ENCODE measurements around the gene KDM5C. TPM values are rescaled to one million over a fixed set of nuclear protein-coding genes. Genes with fewer than 3 reads are reported as not detected.
A peak's percentile ranks its signal among the peaks of the same experiment; 100 is the strongest.

Gene KDM5C
- 100 to 1,000 TPM in 1 of 8 experiments, 10 to 100 TPM in 7; 36.8 to 153 (median 57.1) TPM for total RNA-seq

DNA sequence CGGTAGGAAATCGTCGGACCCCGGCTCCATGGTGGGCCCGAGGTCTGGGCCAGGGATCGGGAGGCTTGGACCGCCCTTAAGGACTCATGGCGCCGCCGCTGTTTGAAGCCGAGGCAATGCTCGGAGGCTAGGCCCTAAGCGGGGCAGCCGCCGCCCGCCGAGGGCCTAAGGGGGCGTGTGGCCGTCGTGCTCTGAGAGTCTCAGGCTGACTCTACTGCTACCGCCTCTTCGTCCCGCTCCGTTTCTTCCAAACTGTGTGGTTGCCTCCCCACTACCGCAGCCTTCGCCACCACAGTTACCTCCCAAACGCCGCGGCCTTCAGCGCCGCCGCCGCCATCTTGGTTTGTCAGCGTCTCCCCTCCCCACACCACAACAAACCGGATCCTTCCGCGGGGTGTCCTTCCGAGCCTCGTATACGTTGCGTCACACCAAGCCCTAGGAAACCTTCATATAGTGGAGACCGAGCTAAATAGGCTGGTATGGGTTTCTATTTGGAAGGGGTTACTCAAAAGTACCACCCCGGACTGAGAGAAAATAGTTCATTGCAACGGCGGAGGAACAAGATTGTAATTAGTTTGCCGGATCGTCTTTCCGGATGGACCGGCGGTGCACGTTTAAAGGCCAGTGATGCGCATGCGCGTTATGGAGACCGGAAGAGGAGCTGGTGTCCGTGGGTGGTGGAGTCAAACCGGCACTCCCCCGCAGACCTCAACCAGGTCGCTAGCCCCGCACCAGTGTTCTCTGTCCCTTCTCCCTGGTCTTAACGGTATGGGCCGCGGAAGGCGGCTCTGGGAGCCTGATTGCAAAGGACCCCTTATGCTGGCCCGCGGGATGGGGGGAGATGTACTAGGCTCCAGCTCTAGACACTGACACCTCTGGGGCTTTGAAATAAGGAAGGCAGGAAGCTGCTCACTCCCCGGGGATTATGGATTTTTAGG lies at the start of gene KDM5C:
Gene KDM5C (minus strand): TSS at position 348 of the 938 bp plus-strand sequence. CDS start 318 bp downstream, at position 30.
- peak within 1 kb of the TSS; percentile 51 to 93 (median 74) for H3K4me3 ChIP-seq
- in situ Hi-C loops (cut with MboI; ENCODE audit: low pct_unique_long_range_greater_than_20kb in 2 of 9, low sequenced_read_pairs in 9 of 9, unreplicated experiment in 9 of 9): no loop called here
- peaks cover 0 to 6% of the 10 kb centered on the region in 2 donors for H3K4me1 ChIP-seq (replicated peaks in 1 of 2)
- peak; percentile 70 to 96 (median 90) for ATAC-seq (replicated peaks in 6 of 8)
- WGBS, 10 experiments: 0 to 37% methylated on average over 2 to 25 of the region's 67 CpGs; no CpG with 5 or more reads in 8 of the 10 experiments
- peak within 1 kb of the TSS; percentile 99 to 100 for H3K27ac ChIP-seq

- in situ Hi-C loops (cut with MboI; ENCODE audit: low pct_unique_long_range_greater_than_20kb in 2 of 9, low sequenced_read_pairs in 9 of 9, unreplicated experiment in 9 of 9): no loop called here
- no peak for ATAC-seq (replicated peaks in 6 of 8)
- no peak overlapping the region for H3K4me3 ChIP-seq
- 18 to 100% (median 59%) methylated on average over 1 to 5 of the region's 8 CpGs; no CpG with 5 or more reads in 6 of the 10 experiments for WGBS, 10 experiments
- no peak overlapping the region for H3K27ac ChIP-seq
- no peaks in the 10 kb centered on the region for H3K4me1 ChIP-seq (replicated peaks in 1 of 2)
Measured at GRCh38 chrX:53272808-53273337, 47.9 kb upstream of the KDM5C start.

DNA sequence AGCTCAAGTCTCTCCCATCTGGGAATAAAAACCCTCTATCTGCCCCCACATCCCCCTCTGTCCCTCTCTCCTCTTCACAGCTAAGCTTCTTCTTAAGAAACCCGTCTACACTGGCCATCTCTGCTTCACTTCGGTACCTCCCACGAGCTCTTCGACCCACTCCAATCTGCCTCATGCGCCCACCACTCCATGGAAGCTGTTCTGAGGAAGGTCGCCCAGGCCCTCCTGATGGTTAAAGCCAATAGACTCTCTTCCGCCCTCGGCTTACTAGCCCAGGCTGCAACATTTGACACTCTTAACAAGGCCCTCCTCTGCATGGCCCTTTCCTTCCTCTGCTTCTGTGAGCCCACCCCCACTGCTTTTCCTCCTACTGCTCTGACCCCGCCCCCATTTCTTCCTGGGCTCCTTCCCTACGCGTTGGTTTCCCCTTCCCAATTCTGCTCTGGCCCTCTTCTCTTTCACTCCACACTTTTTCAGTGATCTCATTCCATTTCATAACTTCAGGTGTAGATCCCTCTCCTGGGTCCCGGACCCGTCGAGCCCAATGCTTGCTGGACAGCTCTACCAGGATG lies 44.6 kb upstream of the KDM5C start:
- 50 to 71% methylated on average over 2 to 8 of the region's 14 CpGs; no CpG with 5 or more reads in 8 of the 10 experiments for WGBS, 10 experiments
- ATAC-seq (replicated peaks in 6 of 8): no peak
- Histone ChIP-seq H3K4me1 (replicated peaks in 1 of 2) (peaks cover 0 to 6% of the 10 kb centered on the region in 2 donors), H3K27ac (no peak overlapping the region), H3K4me3 (no peak overlapping the region)
- in situ Hi-C loops (cut with MboI; ENCODE audit: low pct_unique_long_range_greater_than_20kb in 2 of 9, low sequenced_read_pairs in 9 of 9, unreplicated experiment in 9 of 9): no loop called here

- H3K4me3 ChIP-seq: no peak overlapping the region
- peak in 1 of 8 experiments; percentile 12 for ATAC-seq (replicated peaks in 6 of 8)
- H3K4me1 ChIP-seq (replicated peaks in 1 of 2): peaks cover under 1 to 14% of the 10 kb centered on the region in 2 donors
- 38% methylated on average over 4 of the region's 7 CpGs; no CpG with 5 or more reads in 9 of the 10 experiments for WGBS, 10 experiments
- in situ Hi-C loops (cut with MboI; ENCODE audit: low pct_unique_long_range_greater_than_20kb in 2 of 9, low sequenced_read_pairs in 9 of 9, unreplicated experiment in 9 of 9): no loop called here
- H3K27ac ChIP-seq: no peak overlapping the region
Measured at GRCh38 chrX:53268173-53268572, 43.2 kb upstream of the KDM5C start.

DNA sequence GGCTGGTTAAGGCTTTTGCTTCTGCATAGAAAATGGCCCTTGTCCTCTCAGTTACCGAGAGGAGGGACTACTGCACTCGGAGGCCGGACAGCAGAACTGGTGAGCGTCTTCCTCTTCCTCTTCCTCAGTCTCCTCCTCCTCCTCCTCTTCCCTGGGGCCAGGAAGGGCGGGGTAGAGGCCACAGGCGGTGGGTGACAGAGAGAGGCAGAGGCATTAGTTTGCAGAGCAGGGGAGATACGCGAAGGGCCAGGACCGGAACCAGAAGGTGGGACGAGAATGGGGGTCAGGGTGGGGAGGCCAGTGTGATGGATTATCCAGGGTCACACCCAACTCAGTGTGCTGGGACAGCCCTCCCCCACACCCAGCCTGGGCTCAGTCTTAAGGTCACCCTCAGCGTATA lies 41.9 kb upstream of the KDM5C start:
- in situ Hi-C loops (cut with MboI; ENCODE audit: low pct_unique_long_range_greater_than_20kb in 2 of 9, low sequenced_read_pairs in 9 of 9, unreplicated experiment in 9 of 9): no loop called here
- no peak for ATAC-seq (replicated peaks in 6 of 8)
- no peak overlapping the region for H3K4me3 ChIP-seq
- H3K27ac ChIP-seq: no peak overlapping the region
- WGBS, 10 experiments: 46% methylated on average over 6 of the region's 11 CpGs; no CpG with 5 or more reads in 9 of the 10 experiments
- H3K4me1 ChIP-seq (replicated peaks in 1 of 2): peaks cover 13 to 27% of the 10 kb centered on the region in 2 donors

- 0 to 100% (median 78%) methylated on average over 1 to 4 of the region's 8 CpGs; no CpG with 5 or more reads in 6 of the 10 experiments for WGBS, 10 experiments
- in situ Hi-C loops (cut with MboI; ENCODE audit: low pct_unique_long_range_greater_than_20kb in 2 of 9, low sequenced_read_pairs in 9 of 9, unreplicated experiment in 9 of 9): no loop called here
- ATAC-seq (replicated peaks in 6 of 8): peak in 2 of 8 experiments; percentile 12 to 24
- H3K27ac ChIP-seq: no peak overlapping the region
- H3K4me1 ChIP-seq (replicated peaks in 1 of 2): peaks cover 17 to 28% of the 10 kb centered on the region in 2 donors
- H3K4me3 ChIP-seq: no peak overlapping the region
Measured at GRCh38 chrX:53265771-53266574, 41.0 kb upstream of the KDM5C start.

DNA sequence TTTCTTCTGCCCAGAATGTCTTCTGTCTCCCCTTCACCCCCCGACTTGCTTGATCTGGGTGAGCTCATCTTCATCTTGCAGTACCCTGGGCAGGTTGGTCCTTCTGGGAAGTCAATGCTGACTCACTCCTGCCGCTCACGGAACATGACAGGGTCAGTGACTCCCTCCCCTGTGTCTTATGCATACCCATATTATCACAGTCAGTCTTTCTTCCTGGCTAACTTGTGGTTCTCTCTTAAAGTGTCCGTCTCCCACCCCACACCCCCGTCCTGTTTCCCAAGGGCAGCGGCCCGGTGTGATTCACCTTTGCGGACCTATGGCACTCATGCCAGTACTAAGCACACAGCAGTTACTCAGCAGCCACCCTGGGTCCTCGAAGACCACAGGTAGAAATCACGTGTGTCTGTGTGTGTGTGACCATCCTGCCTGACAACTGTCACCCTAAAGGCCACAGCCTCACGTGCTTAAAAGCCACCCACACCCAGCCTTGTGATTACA lies 38.6 kb upstream of the KDM5C start:
- in situ Hi-C loops (cut with MboI; ENCODE audit: low pct_unique_long_range_greater_than_20kb in 2 of 9, low sequenced_read_pairs in 9 of 9, unreplicated experiment in 9 of 9): no loop called here
- peaks cover 17 to 28% of the 10 kb centered on the region in 2 donors for H3K4me1 ChIP-seq (replicated peaks in 1 of 2)
- H3K27ac ChIP-seq: no peak overlapping the region
- no peak overlapping the region for H3K4me3 ChIP-seq
- peak; percentile 73 to 96 (median 92) for ATAC-seq (replicated peaks in 6 of 8)
- 60 to 67% (median 65%) methylated on average over 1 to 5 of the region's 11 CpGs; no CpG with 5 or more reads in 7 of the 10 experiments for WGBS, 10 experiments

- in situ Hi-C loops (cut with MboI; ENCODE audit: low pct_unique_long_range_greater_than_20kb in 2 of 9, low sequenced_read_pairs in 9 of 9, unreplicated experiment in 9 of 9): no loop called here
- 44% methylated on average over 5 of the region's 8 CpGs; no CpG with 5 or more reads in 9 of the 10 experiments for WGBS, 10 experiments
- Histone ChIP-seq H3K4me1 (replicated peaks in 1 of 2) (peaks cover 17 to 28% of the 10 kb centered on the region in 2 donors), H3K27ac (peak overlapping the region in 1 of 2 donors; percentile 13), H3K4me3 (no peak overlapping the region)
- peak; percentile 26 to 63 (median 38) for ATAC-seq (replicated peaks in 6 of 8)
Measured at GRCh38 chrX:53262918-53263394, 37.9 kb upstream of the KDM5C start.

DNA sequence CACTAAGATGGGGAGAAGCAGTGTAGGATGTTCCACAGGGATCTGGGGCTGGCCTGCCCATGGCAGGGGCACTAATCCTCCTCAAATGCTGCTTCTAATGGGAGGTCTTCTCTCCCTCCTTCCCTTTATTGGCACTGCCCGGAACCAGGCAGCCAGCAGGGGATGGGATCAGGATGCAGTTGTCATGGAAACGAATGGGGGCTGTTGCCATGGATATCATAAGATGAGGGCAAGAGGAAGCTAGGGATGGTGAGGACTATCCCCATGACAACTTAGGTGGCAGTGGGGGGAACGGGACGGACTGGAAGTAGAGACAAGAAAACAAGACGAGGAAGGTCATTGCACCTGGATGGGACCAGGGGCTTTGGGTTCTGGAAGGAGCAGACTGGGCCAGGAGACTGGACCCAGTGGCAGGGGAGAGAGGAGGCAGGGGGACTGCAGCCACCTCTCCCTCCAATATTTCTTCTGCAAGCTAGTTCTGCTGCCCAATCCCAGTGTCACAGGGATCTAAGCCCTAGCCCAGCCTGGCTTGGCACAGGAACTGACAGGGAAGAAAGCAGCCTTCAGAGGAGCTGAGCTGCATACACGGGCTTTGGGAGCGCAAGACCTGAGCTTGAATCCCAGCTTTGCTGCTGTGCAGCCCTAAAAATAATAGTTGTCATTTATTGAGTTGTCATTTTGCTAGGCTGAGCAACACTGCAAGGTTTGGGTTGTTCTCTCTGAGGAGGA lies 37.3 kb upstream of the KDM5C start:
- ATAC-seq (replicated peaks in 6 of 8): peak in 4 of 8 experiments; percentile 15 to 53 (median 24)
- 8 to 93% (median 40%) methylated on average over 1 to 3 of the region's 7 CpGs; no CpG with 5 or more reads in 5 of the 10 experiments for WGBS, 10 experiments
- Histone ChIP-seq H3K27ac (no peak overlapping the region), H3K4me1 (replicated peaks in 1 of 2) (peaks cover 17 to 28% of the 10 kb centered on the region in 2 donors), H3K4me3 (no peak overlapping the region)
- in situ Hi-C loops (cut with MboI; ENCODE audit: low pct_unique_long_range_greater_than_20kb in 2 of 9, low sequenced_read_pairs in 9 of 9, unreplicated experiment in 9 of 9): no loop called here

DNA sequence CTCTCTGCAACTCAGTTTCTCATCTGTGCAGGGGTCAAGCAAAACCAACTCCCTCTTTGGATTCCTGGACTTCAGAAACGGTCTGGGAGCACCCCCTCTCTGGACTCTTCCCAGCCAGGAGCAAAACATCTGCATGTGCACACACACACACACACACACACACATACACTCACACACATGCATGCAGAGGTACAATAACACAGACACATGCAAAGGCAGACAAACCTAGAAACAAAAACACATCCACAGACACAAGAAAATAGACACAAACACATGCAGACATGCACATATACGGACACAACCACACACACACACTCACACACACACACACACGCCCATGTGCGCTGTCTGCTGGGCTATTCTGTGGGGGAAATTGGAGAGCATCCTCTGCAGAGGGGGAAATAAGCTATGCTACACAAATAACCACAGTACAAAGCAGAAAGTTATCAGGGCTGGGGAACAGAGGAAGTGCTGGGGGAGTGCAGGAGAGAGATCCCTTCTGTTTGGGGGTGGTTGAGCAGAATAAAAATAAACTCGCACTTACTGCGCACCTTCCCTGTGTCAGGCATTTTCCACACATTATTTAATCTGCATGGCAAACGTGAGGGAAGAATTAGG lies 36.5 kb upstream of the KDM5C start:
- no peak overlapping the region for H3K4me3 ChIP-seq
- peaks cover 17 to 29% of the 10 kb centered on the region in 2 donors for H3K4me1 ChIP-seq (replicated peaks in 1 of 2)
- 20 to 93% (median 36%) methylated on average over 1 to 3 of the region's 7 CpGs; no CpG with 5 or more reads in 6 of the 10 experiments for WGBS, 10 experiments
- no peak overlapping the region for H3K27ac ChIP-seq
- ATAC-seq (replicated peaks in 6 of 8): no peak
- in situ Hi-C loops (cut with MboI; ENCODE audit: low pct_unique_long_range_greater_than_20kb in 2 of 9, low sequenced_read_pairs in 9 of 9, unreplicated experiment in 9 of 9): no loop called here

- ATAC-seq (replicated peaks in 6 of 8): no peak
- Histone ChIP-seq H3K4me3 (no peak overlapping the region), H3K4me1 (replicated peaks in 1 of 2) (peaks cover 17 to 25% of the 10 kb centered on the region in 2 donors), H3K27ac (no peak overlapping the region)
- in situ Hi-C loops (cut with MboI; ENCODE audit: low pct_unique_long_range_greater_than_20kb in 2 of 9, low sequenced_read_pairs in 9 of 9, unreplicated experiment in 9 of 9): no loop called here
- 0 to 39% methylated on average over 1 to 6 of the region's 7 CpGs; no CpG with 5 or more reads in 8 of the 10 experiments for WGBS, 10 experiments
Measured at GRCh38 chrX:53260836-53261235, 35.8 kb upstream of the KDM5C start.

Data from motor neuron (in vitro differentiated cells).